Measurements from ENCODE around the gene IMMP2L. TPM values are rescaled to one million over a fixed set of nuclear protein-coding genes. Genes with fewer than 3 reads are reported as not detected.

The IMMP2L gene
- total and polyA plus RNA-seq, 2 of the 8 experiments (the other 6 are each of a cell fraction or from before 2014, with no cell fraction given): 2.3 to 10.1 TPM

DNA sequence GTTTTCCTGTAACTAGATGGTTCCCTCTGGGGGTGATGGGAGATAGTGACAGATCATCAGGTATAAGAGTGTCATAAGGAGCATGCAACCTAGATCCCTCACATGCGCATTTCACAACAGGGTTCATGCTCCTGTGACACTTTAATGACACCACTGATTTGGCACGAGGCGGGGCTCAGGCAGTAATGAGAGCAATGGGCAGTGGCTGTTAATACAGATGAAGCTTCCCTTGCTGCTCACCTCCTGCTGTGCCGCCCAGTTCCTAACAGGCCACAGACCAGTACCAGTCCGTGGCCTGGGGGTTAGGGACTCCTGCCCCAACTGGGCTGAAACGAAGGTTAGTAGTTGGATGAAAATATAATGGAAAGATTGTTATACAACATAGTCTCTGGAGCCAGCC is 673.0 kb downstream of the IMMP2L start:
- Histone ChIP-seq H3K79me1 (ENCODE audit: low read depth, low read length) (no peaks in the 10 kb centered on the region), H3K23me2 (ENCODE audit: low read depth, low read length) (no peaks in the 10 kb centered on the region), H4K5ac (ENCODE audit: insufficient read length, low read depth, low read length) (no peak overlapping the region), H3K4me2 (ENCODE audit: insufficient read depth in 1 of 2, low read depth in 2 of 2, low read length in 2 of 2) (no peak overlapping the region), H2AK5ac (ENCODE audit: low read depth, low read length) (no peak overlapping the region), H3K9me3 (ENCODE audit: insufficient read depth in 2 of 2, low read depth in 1 of 2, low read length in 1 of 2) (no peaks in the 10 kb centered on the region), H2BK15ac (ENCODE audit: low read length) (no peak overlapping the region), H2AFZ (ENCODE audit: low read length) (no peak overlapping the region), H3K14ac (ENCODE audit: insufficient read length) (no peak overlapping the region), H3K23ac (ENCODE audit: insufficient read length) (no peak overlapping the region), H3K56ac (replicated peaks; ENCODE audit: insufficient read length, low read depth, low read length) (no peak overlapping the region), H2BK120ac (replicated peaks; ENCODE audit: low read depth, low read length) (no peak overlapping the region), H4K8ac (ENCODE audit: extremely low read depth, insufficient read depth, low read length) (no peak overlapping the region), H4K91ac (replicated peaks; ENCODE audit: insufficient read length, low read length) (no peak overlapping the region), H3K27ac (ENCODE audit: low read depth, low read length) (no peak overlapping the region), H3K79me2 (ENCODE audit: control insufficient read depth in 1 of 2, insufficient read depth in 2 of 2, low read length in 2 of 2) (no peaks in the 10 kb centered on the region), H3K4me3 (ENCODE audit: extremely low read depth in 1 of 4, insufficient read depth in 2 of 4, low read depth in 3 of 4, low read length in 4 of 4) (no peak overlapping the region), H3K36me3 (ENCODE audit: control insufficient read depth in 2 of 4, insufficient read depth in 4 of 4, low read length in 3 of 4) (no peaks in the 10 kb centered on the region), H3K4me1 (replicated peaks in 1 of 4; ENCODE audit: control insufficient read depth in 3 of 4, insufficient read depth in 4 of 4, low read length in 3 of 4) (0 out of 7 replicates have a peak, but pooled peaks cover 0 to 3% (median 0%) of the 10 kb centered on the region in 4 experiments), H4K20me1 (replicated peaks in 1 of 2; ENCODE audit: control insufficient read depth in 1 of 2, insufficient read depth in 2 of 2, low read length in 2 of 2) (no peaks in the 10 kb centered on the region), H3K4ac (replicated peaks; ENCODE audit: insufficient read length, low read depth, low read length) (no peak overlapping the region), H3K9ac (replicated peaks in 1 of 4; ENCODE audit: extremely low read depth in 1 of 4, low read depth in 3 of 4, low read length in 3 of 4) (no peak overlapping the region), H2BK5ac (ENCODE audit: low read depth, low read length) (no peak overlapping the region), H3K18ac (ENCODE audit: extremely low read depth, low read length) (no peak overlapping the region), H2BK20ac (ENCODE audit: low read length) (no peak overlapping the region), H3K27me3 (replicated peaks in 1 of 4; ENCODE audit: control insufficient read depth in 3 of 4, extremely low read depth in 1 of 4, insufficient read depth in 3 of 4, low read length in 3 of 4) (no peaks in the 10 kb centered on the region), H2BK12ac (ENCODE audit: low read depth, low read length) (no peak overlapping the region)
- WGBS, 2 experiments (ENCODE audit: extremely low coverage in 1 of 2, insufficient coverage in 1 of 2, insufficient read length in 1 of 2, insufficient replicate concordance in 2 of 2, low coverage in 1 of 2, low lambda C conversion rate in 2 of 2, missing lambda C conversion rate in 1 of 2): 84% methylated on average over 6 of the region's 6 CpGs; no CpG with 5 or more reads in 1 of the 2 experiments
- DNase-seq (ENCODE audit: low read depth in 1 of 2, low spot score in 2 of 2): no peak
- POLR2A ChIA-PET (ENCODE audit: partially characterized antibody): no interaction called here
- CTCF ChIA-PET (ENCODE audit: partially characterized antibody): interaction anchor here (0.8 to 1.6 kb wide), 2 partner anchors 18 to 65 kb away, joined by 3 read pairs; no protein-coding TSS in a partner anchor
- FAIRE-seq: no peak
- TF ChIP-seq EZH2 (IDR thresholded peaks at IDR 0.05; ENCODE audit: low read depth, low read length, severe bottlenecking): no peak
- no peak for TF ChIP-seq SIX5 (IDR thresholded peaks at IDR 0.05; ENCODE audit: low read depth, low read length)
- TF ChIP-seq SRF (IDR thresholded peaks at IDR 0.05; ENCODE audit: low read depth, low read length): no peak
- TF ChIP-seq TCF12 (IDR thresholded peaks at IDR 0.05; ENCODE audit: low read depth, low read length): no peak
- no peak for TF ChIP-seq SUZ12 (IDR thresholded peaks at IDR 0.05; ENCODE audit: low read length)
- no peak for TF ChIP-seq RXRA (IDR thresholded peaks at IDR 0.05; ENCODE audit: insufficient read depth, low read depth, low read length)
- TF ChIP-seq RFX5 (IDR thresholded peaks at IDR 0.05; ENCODE audit: borderline replicate concordance, low read depth, low read length): no peak
- no peak for TF ChIP-seq POLR2AphosphoS5 (IDR thresholded peaks at IDR 0.05; ENCODE audit: low read depth, low read length)
- no peak for TF ChIP-seq TAF1 (IDR thresholded peaks at IDR 0.05; ENCODE audit: low read depth, low read length)
- no peak for TF ChIP-seq KDM5A (IDR thresholded peaks at IDR 0.05; ENCODE audit: low read length)
- TF ChIP-seq JUND (IDR thresholded peaks at IDR 0.05; ENCODE audit: low read length): no peak
- TF ChIP-seq BRCA1 (IDR thresholded peaks at IDR 0.05; ENCODE audit: low read depth, low read length): no peak
- TF ChIP-seq, protein P1, sequence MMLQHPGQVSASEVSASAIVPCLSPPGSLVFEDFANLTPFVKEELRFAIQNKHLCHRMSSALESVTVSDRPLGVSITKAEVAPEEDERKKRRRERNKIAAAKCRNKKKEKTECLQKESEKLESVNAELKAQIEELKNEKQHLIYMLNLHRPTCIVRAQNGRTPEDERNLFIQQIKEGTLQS (IDR thresholded peaks at IDR 0.05; ENCODE audit: insufficient read depth, low read depth, low read length): no peak
- no peak for TF ChIP-seq SP2 (IDR thresholded peaks at IDR 0.05; ENCODE audit: low read length)
- no peak for TF ChIP-seq YY1 (IDR thresholded peaks at IDR 0.05; ENCODE audit: low read depth, low read length)
- TF ChIP-seq NANOG (IDR thresholded peaks at IDR 0.05; ENCODE audit: insufficient read depth, low read depth, low read length, poor library complexity, severe bottlenecking): no peak

Measured in H1 (cell line).